GM19043 (cell line): Measurements from ENCODE around the gene IFNL4.
"Not testable (repeated sequence)": the region's sequence is repeated elsewhere in the genome, so short reads cannot be mapped to it uniquely, and the experiment has no call there.

Experiments used
- ATAC-seq: cut with Tn5 transposase; IDR thresholded peaks from one replicate; pipeline ENCODE4 v1.9.1; 2021; ENCODE audit warnings: low read depth; ENCODE audit not compliant: unreplicated experiment

The IFNL4 gene

DNA sequence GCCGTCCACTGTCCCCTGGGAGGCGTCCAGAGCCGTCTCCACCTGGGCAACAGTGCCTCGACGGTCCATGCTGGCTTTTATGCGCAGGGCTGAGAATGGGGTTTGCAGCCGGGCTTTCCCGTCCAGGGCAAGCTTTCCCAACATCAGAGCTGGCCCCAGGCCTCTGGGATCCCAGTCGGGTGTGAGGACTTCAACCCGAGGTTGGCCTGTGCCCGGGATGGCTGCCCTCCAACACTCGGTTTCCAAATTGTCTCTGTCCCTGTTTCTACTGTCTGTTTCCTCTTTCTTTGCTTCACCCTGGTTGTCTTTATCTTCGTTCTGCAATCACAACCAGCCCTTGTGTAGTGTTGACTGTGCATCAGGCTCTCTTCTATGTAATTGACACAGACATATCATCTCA is at the start of gene IFNL4:
Gene IFNL4, minus strand, starts transcription at position 51 of the 400 bp plus-strand sequence.
- ATAC-seq: no peak

DNA sequence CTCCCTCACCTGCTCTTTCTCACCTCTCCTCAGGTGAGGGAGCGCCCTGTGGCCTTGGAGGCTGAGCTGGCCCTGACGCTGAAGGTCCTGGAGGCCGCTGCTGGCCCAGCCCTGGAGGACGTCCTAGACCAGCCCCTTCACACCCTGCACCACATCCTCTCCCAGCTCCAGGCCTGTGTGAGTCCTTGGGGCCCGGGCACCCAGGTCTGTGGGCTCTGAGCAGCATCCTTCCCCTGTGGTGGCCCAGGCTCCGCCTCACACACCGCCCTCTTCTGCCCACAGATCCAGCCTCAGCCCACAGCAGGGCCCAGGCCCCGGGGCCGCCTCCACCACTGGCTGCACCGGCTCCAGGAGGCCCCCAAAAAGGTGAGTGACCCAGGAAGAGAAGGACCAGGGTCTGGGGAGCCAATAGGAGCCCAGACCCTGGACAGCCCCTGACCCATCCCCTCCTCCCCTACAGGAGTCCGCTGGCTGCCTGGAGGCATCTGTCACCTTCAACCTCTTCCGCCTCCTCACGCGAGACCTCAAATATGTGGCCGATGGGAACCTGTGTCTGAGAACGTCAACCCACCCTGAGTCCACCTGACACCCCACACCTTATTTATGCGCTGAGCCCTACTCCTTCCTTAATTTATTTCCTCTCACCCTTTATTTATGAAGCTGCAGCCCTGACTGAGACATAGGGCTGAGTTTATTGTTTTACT is 49.4 kb upstream of the IFNL4 start:
- no peak for ATAC-seq

DNA sequence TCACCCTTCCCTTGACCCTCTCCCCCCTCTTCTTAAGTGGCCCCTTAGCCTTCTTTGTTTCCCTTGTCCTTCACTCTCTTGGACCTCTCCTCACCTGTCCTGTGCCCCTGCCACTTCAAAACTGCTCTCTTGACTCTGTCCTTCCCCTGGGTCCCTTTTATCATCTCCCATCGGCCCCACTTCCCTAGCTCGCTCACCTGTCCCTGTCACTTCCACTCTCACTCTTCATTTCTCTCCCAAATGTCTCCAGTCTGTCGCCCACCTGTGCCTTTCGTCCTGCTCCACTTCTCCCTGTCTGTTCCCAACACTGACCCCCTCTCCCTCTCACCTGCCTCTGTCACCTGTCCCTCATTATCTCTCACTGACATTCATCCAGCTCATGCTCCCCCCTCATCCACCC is 48.2 kb upstream of the IFNL4 start:
- ATAC-seq: no peak

DNA sequence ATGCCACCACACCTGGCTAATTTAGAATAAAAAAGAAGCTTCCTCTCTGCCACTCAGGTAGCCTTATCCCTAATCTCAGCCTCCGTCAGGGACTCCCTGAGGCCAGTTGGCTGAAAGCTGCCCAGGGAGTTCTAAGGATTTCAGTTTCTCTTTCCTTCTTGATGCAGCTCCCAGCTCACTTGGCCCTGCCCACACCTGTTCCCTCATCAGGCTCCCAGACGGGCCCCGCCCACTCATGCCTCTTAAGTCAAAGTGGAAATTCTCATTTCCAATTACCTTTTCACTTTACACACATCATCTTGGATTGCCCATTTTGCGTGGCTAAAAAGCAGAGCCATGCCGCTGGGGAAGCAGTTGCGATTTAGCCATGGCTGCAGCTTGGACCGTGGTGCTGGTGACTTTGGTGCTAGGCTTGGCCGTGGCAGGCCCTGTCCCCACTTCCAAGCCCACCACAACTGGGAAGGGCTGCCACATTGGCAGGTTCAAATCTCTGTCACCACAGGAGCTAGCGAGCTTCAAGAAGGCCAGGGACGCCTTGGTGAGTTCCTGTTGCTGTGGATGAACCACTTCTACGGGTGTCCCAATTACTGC is 47.5 kb upstream of the IFNL4 start, which contains the start of gene IFNL1:
Gene IFNL1, plus strand, starts transcription at position 353 of the 591 bp plus-strand sequence. Its CDS starts 15 bp downstream, at position 368.
- ATAC-seq: no peak

DNA sequence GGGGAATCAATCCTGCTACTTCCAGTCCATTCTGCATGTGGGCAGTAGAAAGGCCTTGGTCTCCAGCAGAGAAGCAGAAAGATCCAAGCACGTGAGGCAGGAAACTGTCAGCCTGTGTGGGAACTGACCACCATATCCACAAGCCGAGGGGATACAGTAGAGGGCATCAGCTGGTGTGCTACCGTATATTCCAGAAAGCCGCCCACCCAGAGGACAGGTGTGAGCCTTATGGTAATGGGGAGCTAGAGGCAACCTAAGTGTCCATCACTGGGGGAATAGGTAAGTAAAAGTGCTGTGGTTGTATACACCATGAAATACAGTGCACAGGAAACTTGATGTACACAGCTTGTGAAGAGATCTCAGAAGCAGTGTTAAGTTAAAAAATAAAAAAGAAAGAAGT is 44.7 kb upstream of the IFNL4 start:
- no peak for ATAC-seq

DNA sequence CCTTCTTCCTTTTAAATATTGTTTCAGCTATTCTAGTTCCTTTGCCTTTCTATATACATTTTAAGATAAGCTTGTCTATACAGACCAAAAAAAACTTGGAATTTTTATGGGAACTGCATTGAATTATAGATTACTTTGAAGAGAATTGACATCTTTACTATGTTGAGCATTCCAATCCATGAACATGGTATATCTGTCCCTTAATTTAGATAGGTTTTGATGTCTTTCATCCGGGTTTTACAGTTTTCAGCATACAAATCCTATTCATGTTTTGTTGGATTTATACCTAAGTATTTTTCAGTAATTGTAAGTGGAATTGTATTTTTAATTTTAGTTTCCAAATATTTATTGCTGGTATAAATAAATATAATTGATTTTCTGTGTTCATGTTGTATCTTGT is 35.4 kb upstream of the IFNL4 start:
- no peak for ATAC-seq

DNA sequence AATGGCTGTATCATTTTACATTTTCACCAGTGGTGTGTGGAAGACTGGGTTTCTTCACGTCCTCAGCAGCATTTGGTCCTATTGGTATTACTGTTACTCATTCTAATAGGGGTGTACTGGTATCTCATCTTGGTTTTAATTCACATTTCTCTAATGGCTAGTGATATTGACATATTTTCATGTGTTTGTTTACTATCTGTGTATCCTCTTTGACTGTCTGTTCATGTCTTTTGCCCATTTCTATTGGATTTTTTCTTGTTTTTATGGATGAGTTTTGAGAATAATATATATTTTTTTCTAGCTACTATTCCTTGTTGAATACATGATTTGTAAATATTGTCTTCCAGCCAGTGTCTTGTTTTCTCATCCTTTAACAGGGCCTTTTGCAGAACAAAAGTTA is 33.4 kb upstream of the IFNL4 start:
- ATAC-seq: no peak

DNA sequence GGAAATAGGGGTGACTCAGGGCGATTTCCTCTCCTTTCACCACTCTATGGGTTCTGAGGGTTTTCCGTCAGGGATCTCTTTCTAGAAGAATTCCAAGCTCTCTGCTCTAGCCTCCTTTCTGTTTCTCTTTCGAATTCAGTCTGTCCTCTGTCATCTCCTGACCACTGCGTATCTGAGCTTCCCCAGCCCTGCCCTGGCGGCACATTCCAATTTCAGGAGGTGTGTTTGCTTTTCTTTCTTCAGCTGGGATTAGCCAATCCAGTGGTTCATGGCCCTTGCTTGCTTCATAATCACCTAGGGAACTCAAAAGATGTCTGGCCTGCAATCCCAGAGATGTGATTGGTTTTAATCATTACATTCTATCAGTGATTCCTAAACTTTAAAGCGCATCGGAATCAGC is 28.9 kb upstream of the IFNL4 start:
- no peak for ATAC-seq

DNA sequence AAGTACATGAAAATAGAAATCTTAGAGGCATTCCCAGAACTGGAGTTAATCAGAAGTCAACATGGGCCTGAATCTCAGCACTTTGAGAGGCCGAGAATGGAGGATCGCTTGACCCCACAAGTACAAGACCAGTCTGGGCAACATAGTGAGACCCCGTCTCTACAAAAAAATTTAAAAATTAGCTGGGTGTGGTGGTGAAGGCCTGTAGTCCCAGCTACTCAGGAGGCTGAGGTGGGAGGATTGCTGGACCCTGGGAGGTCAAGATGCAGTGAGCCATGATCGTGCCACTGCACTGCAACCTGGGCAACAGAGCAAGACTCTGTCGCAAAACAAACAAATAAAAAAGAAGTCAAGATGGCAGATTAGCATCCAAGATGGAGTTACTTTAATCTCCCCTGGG is 28.1 kb upstream of the IFNL4 start:
- ATAC-seq: no peak

DNA sequence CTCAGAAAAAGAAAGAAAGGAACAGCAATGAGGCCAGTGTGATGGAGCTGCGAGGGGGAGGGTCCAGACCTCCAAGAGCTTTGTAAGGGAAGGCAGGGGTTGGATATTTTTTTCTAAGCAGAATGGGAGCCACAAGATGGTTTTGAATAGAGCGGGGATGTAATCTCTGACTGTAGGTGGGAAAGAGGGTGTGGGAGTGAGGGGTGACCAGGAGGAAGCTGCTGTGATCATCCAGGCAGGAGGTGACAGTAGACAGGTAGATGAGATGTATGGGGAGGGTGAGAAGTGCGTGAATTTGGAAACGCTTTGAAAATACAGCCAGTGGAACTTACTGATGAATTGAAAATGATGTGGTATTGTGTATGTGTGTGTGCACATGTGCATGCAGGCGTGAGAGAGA is 26.9 kb upstream of the IFNL4 start:
- no peak for ATAC-seq

DNA sequence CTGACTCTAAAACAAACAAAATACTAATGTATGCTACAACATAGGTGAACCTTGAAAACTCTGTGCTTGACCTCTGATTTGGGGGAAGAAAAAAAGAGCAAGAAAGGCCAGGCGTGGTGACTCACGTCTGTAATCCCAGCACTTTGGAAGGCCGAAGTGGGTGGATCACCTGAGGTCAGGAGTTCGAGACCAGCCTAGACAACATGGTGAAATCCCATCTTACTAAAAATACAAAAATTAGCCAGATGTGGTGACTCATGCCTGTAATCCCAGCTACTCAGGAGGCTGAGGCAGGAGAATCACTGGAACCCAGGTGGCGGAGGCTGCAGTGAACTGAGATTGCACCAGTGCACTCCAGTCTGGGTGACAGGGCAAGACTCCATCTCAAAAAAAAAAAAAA is 25.2 kb upstream of the IFNL4 start:
- ATAC-seq: not testable (repeated sequence)

DNA sequence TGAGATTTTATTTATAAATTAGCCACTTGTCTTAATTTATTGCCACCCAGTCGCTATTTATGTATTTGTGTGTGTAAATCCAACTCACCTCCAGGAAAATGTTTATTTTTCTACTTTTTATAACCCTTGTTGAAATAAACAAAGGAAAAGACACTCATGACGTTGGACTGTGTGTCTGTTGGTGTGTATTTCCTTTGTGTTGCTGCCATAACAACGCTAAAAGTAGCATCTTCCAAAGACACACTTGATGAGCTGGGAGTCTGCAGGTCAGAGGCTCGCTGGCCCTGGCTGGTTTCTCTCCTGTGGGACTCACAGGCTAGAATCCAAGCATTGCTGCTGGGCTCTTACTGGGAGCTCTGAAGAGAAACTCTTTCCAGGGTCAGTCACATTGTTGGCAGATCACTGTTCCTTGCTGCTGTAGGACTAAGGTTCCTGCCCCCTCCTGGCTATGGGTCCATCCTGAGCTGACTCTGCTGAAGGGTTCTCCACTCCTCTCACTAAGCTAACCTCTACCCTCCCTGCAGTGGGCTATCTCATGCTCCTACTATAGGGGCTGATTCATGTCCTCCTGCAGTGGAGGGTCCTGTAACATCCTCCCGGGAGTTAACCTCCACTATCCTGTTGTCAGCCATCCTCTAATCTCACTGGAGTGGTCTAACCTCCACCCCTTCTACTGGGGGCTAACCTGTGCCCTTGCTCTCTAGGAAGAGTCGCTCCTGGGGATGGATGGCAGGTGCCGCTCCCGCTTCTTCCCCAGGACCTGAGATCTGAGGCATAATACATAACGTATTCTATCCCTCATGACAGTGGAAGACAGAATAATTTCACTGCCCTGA is 21.6 kb upstream of the IFNL4 start:
- ATAC-seq: no peak

DNA sequence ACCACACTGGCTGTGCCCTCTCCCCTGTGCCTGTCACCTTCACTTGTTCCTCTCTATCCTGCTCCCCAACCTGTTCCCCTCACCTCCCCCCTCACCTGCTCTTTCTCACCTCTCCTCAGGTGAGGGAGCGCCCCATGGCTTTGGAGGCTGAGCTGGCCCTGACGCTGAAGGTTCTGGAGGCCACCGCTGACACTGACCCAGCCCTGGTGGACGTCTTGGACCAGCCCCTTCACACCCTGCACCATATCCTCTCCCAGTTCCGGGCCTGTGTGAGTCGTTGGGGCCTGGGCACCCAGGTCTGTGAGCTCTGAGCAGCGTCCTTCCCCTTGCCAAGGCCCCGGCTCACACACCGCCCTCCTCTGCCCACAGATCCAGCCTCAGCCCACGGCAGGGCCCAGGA is 20.7 kb upstream of the IFNL4 start:
- not testable (repeated sequence) for ATAC-seq

DNA sequence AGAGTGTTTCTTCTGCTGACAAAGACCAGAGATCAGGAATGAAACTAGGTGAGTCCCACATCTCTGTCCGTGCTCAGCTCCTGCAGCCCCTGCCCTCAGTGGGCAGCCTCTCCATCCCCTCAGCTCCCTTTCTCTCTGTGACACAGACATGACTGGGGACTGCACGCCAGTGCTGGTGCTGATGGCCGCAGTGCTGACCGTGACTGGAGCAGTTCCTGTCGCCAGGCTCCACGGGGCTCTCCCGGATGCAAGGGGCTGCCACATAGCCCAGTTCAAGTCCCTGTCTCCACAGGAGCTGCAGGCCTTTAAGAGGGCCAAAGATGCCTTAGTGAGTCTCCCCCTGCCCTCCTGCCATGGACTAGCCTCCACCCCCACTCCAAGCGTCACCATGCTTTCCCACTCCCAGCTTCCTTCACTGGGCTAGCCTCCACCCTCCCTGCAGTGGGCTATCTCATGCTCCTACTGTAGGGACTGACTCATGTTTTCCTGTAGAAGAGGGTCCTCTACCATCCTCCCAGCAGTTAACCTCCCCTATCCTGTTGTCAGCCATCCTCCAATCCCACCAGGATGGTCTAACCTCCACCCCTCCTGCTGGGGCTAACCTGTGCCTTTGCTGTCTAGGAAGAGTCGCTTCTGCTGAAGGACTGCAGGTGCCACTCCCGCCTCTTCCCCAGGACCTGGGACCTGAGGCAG is 20.0 kb upstream of the IFNL4 start:
- not testable (repeated sequence) for ATAC-seq

DNA sequence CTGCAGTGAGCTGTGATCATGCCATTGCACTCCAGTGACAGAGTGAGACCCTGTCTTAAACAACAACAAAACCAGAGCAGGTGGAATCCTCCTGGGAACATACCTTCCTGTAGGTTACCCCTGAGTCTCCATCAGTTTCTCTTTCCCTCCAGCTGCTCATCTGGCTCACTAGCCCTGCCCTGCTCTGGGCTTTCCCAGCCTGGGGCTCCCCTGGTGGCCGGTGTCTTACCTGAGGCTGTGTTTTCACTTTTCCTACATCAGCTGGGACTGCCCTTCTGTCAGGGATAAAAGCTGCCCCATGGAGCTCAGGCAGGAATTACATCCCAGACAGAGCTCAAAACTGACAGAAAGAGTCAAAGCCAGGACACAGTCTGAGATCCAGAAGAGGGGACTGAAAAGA is 19.4 kb upstream of the IFNL4 start, which contains the start of gene IFNL2:
Gene IFNL2, plus strand, starts transcription at position 312 of the 400 bp plus-strand sequence. CDS start 173 bp downstream, outside the sequence.
- not testable (repeated sequence) for ATAC-seq

DNA sequence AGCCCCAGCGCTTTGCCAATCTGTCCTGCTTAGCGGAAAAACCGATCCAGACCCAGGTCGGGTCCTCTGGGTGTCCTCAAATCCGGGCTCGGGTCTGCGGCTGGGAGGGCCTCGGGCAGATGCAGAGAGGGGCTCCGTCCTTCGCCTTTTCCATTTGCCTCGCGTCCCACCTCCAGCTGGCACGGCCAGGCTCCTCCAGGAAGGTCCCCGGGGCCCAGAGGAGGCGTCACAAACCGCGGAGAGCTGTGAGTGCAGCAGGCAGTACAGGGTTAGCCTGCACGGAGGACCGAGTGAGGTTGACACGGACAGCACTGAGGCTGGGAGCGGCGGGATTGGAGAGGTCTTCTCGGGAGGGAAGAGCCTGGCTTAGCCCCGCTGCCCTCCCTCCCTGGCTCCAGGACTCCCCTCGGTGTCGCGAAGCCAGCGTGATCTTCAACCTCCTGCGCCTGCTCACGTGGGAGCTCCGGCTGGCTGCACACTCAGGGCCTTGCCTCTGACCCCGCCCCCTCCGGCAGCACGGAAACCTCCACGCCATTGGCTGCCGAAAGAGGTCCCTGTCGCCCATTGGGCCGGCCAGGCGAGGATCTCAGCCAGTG is 16.8 kb upstream of the IFNL4 start:
- ATAC-seq: no peak

DNA sequence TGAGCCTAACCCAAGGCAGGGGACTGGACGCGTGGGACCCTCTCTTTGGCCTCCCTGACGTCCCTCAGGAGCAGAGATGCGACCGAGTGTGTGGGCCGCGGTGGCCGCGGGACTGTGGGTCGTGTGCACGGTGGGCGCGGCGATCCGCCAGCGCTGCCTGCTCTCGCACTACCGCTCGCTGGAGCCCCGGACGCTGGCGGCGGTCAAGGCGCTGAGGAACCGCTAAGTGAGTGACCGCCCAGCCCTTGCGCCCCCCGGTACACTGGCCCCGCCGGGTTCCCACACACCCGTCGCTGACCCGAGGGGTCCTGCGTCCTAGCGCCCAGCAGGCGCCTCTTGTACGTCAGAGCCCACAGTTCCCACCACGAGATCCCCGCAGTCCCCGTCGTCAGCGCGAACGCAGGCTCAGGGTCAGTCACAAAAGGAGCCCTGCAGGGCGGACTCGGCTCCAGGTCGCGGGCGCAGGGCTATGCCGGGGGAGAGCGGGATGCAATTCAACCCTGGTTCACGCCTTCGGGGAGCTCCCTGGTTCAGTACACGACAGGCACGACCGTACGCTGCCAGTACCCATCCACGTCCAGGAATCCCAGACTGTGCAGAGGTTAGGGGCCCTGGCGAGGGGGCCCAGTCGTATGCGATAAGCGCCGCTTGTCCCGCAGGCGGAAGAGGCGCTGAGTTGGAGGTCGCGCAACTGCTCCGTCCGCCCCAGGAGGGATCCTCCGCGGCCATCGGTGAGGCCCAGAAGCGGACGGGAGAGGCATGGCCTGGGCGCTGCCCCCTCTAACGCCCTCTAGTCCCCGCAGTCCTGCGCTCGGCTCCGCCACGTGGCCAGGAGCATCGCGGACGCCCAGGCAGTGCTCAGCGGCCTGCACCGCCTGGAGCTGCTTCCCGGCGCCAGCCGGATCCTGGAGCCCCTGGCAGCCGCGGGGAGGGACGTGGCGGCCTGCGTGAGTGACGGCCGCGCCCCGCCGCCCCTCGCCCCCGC is 15.9 kb upstream of the IFNL4 start:
- ATAC-seq: no peak

DNA sequence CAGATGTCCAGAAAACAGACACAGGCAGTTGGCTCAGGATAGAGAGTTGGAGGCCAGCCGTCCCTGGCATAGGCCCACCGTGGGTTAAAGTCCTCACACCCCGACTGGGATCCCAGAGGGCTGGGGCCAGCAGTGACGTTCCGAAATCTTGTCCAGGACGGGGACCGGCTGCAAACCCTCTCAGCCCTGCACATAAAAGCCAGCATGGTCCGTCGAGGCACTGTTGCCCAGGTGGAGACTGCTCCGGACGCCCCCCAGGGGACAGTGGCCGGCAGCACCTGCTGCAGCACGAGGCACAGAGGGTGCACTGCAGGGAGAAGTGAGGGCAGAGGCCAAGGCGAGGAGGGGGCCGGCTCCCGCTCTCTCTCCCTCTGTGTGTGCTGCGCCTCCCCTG is 15.3 kb upstream of the IFNL4 start:
- no peak for ATAC-seq

DNA sequence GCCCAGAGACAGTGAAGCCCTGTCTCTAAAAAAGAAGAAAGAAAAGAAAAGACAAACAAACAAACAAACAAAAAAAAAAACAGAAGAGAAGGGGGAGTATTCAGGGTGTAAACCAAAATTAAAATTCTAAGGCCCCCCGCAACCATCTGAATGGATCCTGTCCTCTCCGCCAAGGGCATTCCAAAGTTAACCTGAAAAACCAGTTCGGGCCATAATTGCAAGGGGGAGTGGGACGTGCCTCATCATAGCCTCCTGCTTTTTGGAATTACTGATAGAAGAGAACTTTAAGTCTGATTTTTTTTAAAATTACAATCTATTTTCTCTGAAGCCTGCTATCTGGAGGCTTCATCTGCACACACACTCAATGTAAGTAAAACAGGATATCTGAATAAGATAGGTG is 13.8 kb upstream of the IFNL4 start:
- ATAC-seq: no peak
